HG02852 (cell line): ENCODE data around the gene GRM7.

Experiments
- ATAC-seq: cut with Tn5 transposase; IDR thresholded peaks from one replicate; pipeline ENCODE4 v1.9.1; 2021; ENCODE audit warnings: mild to moderate bottlenecking, moderate library complexity; ENCODE audit not compliant: unreplicated experiment

The GRM7 gene

DNA sequence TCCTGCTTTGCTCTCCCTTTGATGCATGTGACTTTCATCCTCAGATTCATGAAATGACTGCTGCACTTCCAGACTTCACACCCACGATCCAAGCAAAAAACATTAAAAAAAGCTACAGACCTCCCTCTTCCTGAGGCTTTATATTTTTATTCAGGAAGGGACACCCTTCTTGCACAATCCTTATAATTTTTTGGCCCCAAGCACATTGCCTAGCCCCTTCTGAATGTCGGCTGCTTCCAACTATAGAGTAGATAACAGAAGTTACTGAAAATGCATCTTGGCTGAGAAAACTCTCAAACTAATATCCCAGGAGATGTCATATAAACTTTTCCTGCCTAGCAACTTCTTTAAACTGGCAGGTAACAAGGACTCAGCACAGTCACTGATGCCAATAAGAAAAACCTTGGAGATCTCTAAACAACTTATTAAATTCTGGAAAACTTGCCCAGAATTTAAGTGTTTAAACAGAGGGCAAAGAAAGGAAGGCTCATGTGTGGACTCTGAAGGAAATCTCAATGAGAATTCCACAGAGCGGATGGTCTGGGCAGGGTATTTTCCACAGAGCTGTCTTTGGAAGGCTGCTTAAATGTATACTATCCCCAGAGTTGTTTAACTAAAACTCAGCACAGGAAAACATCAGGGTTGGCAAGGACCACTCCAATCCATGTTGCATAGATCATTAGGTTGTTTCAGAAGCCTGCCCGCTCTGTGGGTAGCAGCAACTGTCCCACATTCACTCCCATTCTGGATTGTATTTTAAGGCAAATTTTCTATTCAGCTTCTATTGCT, 893.9 kb downstream of the GRM7 start:
- ATAC-seq = no peak

GRCh38 chr3:7759630-7760029, 898.7 kb downstream of the GRM7 start:
- no peak for ATAC-seq

DNA sequence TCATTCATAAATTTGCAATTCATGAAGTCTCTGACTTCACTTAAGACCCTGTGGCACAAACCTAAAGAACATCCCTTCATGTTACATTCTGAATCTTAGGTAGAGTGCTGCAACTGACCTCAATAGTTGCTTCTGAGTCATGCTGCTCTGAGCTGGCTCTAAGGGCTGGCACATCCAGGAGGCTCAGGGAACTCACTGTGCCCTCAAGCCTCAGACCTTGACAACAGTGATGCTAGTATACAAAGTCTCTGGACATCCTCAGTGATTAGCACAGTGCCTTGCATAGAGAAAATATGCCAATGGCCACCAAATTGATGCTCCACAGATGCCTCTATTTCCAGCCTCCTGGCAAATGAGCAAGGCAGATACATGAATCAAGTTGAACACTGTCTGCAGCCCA, 899.8 kb downstream of the GRM7 start:
- ATAC-seq = no peak

- no peak for ATAC-seq
Observed at GRCh38 chr3:7764115-7764514, 903.2 kb downstream of the GRM7 start.

- ATAC-seq = no peak
Observed at GRCh38 chr3:7766530-7766929, 905.6 kb downstream of the GRM7 start.

DNA sequence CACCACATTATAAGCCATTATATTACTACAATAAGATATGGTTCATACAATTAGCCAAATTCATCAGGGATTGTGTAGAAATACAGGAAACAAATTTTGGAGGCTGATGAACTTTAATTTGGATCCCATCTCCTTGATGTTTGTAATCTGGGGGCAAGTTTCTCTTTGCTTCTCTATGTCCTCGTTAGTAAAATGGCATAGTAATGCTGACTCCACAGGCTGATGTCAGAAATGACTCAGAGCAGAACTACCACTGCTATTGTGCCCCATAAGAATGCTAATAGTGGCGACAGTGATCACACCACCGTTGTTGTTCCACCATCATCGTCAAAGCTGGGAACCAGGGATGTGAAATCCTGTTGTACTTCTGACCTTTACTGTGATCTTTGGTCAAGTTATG, 918.4 kb downstream of the GRM7 start:
- ATAC-seq = no peak

- ATAC-seq = no peak
Observed at GRCh38 chr3:7781395-7781794, 920.5 kb downstream of the GRM7 start.

DNA sequence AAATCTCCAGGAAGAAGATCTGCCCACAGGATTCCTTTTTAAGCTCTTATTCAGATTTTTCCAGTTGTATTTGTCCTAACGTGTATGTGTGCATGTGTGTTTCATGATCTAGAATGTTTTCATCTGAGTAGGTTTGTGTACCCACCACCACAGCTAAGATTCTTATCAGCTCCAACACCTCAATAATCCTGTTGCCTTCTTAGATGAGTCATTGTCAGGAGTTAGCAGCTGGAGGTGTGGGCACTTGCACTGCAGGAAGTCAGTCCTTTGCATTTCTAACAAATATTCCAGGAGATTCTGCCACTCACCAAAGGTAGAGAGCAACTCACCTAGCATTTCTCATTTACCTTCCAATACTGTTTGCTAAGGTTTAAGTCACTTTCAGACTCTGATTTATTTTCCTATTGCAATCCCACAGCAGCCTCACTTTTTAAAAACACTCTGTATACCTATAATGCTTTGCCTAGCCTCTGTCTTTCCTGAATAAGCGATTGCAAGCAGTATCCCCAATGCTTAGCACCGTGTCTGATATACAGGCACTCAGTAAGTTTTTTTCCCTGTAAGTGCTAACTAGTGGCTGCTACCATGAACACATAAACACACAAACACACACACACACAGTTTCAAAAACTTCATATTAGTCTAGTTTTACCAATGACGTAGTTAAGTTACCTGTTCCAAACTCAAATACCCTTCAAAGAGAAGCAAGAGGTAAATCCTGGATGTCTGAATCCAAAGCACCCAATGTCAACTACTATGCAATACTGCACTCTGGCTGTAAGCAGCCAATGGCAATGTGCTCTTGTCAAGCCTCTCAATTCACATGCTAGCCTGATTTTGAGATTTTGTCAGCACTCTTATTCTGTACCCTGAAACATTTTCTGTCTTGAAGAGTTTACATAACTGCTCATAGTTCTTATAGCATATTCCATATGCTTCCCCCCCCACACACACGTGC, 927.2 kb downstream of the GRM7 start:
- ATAC-seq = no peak

DNA sequence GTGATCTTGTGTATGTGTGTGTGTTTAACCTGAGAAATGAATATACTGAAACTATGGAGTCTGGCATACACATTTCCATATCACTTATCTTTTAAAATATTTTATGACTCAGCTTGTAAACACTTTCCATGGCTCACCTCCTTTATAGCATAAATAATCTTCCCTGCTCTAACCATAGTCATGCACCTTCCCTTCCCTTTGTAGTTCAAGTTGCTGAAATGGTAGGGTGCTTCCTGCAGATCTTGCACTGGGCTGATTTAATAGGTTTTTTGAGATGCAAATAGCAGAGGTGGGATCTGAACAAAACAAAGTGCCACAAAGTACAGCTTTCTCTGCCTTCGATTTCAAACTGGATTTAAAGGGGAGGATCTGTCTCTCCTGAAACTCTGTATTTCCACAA, 928.0 kb downstream of the GRM7 start:
- no peak for ATAC-seq

DNA sequence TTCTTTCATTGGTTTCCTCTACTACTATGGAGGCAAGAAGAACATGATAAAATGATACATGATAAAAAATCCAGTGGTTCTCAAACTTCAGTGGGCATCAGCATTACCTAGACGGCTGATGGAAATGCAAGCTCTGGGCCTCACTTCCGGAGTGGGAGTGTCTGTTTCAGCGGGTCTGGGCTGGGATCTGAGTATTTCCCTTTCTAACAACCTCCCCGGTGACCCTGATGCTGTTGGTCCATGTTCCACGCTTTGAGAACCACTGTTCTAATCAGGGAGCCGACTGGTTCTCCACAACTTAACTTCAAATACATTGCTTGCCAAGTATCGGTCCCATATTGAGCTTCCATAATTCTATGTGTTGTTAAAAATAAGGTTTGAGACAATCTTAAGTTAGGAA, 928.4 kb downstream of the GRM7 start:
- ATAC-seq = no peak

DNA sequence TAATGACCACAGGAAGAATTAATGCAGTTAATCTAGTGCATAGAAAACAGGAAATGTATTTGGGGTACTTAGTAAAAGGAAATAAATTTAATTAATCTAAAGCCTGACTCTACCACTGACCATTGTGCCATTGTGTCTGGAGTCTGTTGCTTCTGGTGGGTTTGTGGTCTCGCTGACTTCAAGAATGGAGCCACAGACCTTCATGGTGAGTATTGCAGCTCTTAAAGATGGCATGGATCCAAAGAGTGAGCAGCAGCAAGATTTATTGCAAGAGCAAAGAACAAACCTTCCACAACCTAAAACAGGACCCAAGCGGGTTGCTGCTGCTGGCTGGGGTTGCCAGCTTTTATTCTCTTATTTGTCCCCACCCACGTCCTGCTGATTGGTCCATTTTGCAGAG, 929.2 kb downstream of the GRM7 start:
- ATAC-seq = no peak
